Left lung (tissue), 10 donors: ENCODE measurements around the gene FAM110A. TPM values are rescaled to one million over a fixed set of nuclear protein-coding genes. Genes with fewer than 3 reads are reported as not detected.
A peak's percentile ranks its signal among the peaks of the same experiment; 100 is the strongest.
"Not testable (repeated sequence)": the region's sequence is repeated elsewhere in the genome, so short reads cannot be mapped to it uniquely, and the experiment has no call there.

Source experiments
- ATAC-seq: fragments of 200-7000 bp; cut with Tn5 transposase; one replicate; pipeline ENCODE4 v1.9.1; 2020; ENCODE audit warnings: moderate library complexity
- DNase-seq, 4 donors: peaks; one replicate each; pipeline ENCODE4 v3.0.0-alpha.2; 2013 to 2020
- H3K27ac ChIP-seq, 2 donors: fragments of 200-600 bp; sonication (generic) in 1 of 2; one replicate each; pipeline versions ENCODE4 v1.5.0 to v1.8.0; 2020 to 2021
- H3K27me3 ChIP-seq, 2 donors: fragments of 200-600 bp; sonication (generic) in 1 of 2; one replicate each; pipeline versions ENCODE4 v1.5.0 to v1.8.0; 2020 to 2021
- H3K36me3 ChIP-seq, 2 donors: fragments of 200-600 bp; sonication (generic) in 1 of 2; one replicate each; pipeline versions ENCODE4 v1.5.0 to v1.8.0; 2020 to 2021
- H3K4me1 ChIP-seq, 2 donors: fragments of 200-600 bp; one replicate each; pipeline ENCODE4 v1.8.0; 2021
- H3K4me3 ChIP-seq, 2 donors: fragments of 200-600 bp; sonication (generic) in 1 of 2; one replicate each; pipeline versions ENCODE4 v1.5.0 to v1.8.0; 2020 to 2021; ENCODE audit warnings: mild to moderate bottlenecking in 1 of 2
- H3K9me3 ChIP-seq, 2 donors: fragments of 200-600 bp; sonication (generic) in 1 of 2; one replicate each; pipeline versions ENCODE4 v1.5.0 to v1.8.0; 2020 to 2021
- intact Hi-C, 2 donors: fragments of 100-400 bp; cut with DNase I; formaldehyde crosslinking; loops; one replicate each; pipeline versions ENCODE4 v1.11.2 to v1.14.2; 2022
- polyA plus RNA-seq, 6 donors: library from polyadenylated mRNA; unstranded; fragments of 120-200 nt; gene quantifications; one replicate each; pipeline ENCODE4 v1.2.1, GENCODE V29; 2013; ENCODE audit not compliant: insufficient read length in 6 of 6
- total RNA-seq, 2 donors: library from RNA; stranded (reverse); fragmentation: NEBNext Ultra II Directional; extraction: Animal tissue kit (Norgen Biotek cat#: 25700); gene quantifications; one replicate each; pipeline ENCODE4 v1.2.1, GENCODE V29; 2021
- TF ChIP-seq, protein P1 (sequence below), 2 donors: fragments of 200-600 bp; sonication (generic) in 1 of 2; IDR thresholded peaks; one replicate each; pipeline versions ENCODE4 v1.5.0 to v1.8.0; 2021; ENCODE audit warnings: antibody characterized with exemption in 2 of 2
- donor health status: DM: no; HTN: yes; CAD: no.
- donor health status: DM: no; HTN: no; CAD: no.

Gene FAM110A
- total and polyA plus RNA-seq, 8 donors: 11.8 to 21.5 (median 13.4) TPM

- Histone ChIP-seq H3K4me1 (no peaks in the 10 kb centered on the region), H3K36me3 (no peaks in the 10 kb centered on the region), H3K9me3 (no peaks in the 10 kb centered on the region), H3K27me3 (no peaks in the 10 kb centered on the region), H3K27ac (no peak overlapping the region), H3K4me3 (no peak overlapping the region)
- ATAC-seq (no peak), DNase-seq (no peak)
- TF ChIP-seq, protein P1, sequence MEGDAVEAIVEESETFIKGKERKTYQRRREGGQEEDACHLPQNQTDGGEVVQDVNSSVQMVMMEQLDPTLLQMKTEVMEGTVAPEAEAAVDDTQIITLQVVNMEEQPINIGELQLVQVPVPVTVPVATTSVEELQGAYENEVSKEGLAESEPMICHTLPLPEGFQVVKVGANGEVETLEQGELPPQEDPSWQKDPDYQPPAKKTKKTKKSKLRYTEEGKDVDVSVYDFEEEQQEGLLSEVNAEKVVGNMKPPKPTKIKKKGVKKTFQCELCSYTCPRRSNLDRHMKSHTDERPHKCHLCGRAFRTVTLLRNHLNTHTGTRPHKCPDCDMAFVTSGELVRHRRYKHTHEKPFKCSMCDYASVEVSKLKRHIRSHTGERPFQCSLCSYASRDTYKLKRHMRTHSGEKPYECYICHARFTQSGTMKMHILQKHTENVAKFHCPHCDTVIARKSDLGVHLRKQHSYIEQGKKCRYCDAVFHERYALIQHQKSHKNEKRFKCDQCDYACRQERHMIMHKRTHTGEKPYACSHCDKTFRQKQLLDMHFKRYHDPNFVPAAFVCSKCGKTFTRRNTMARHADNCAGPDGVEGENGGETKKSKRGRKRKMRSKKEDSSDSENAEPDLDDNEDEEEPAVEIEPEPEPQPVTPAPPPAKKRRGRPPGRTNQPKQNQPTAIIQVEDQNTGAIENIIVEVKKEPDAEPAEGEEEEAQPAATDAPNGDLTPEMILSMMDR (IDR thresholded peaks at IDR 0.05): no peak
- intact Hi-C loops: no loop called here
These were observed 9.0 kb upstream of the FAM110A start for GRCh38 chr20:824490-824889.

GRCh38 chr20:824916-825315 is 8.6 kb upstream of the FAM110A start:
- intact Hi-C loops: no loop called here
- H3K27ac ChIP-seq: no peak overlapping the region
- DNase-seq (no peak), ATAC-seq (no peak)
- TF ChIP-seq, protein P1 (IDR thresholded peaks at IDR 0.05): no peak
- H3K4me3 ChIP-seq: no peak overlapping the region
- H3K9me3 ChIP-seq: no peaks in the 10 kb centered on the region
- H3K4me1 ChIP-seq: no peaks in the 10 kb centered on the region
- no peaks in the 10 kb centered on the region for H3K27me3 ChIP-seq
- no peaks in the 10 kb centered on the region for H3K36me3 ChIP-seq

- DNase-seq (no peak), ATAC-seq (peak; percentile 47)
- no peaks in the 10 kb centered on the region for H3K4me1 ChIP-seq
- TF ChIP-seq, protein P1 (IDR thresholded peaks at IDR 0.05): no peak
- no peaks in the 10 kb centered on the region for H3K27me3 ChIP-seq
- no peak overlapping the region for H3K27ac ChIP-seq
- H3K9me3 ChIP-seq: no peaks in the 10 kb centered on the region
- H3K36me3 ChIP-seq: no peaks in the 10 kb centered on the region
- intact Hi-C loops: no loop called here
- H3K4me3 ChIP-seq: no peak overlapping the region
These were observed 7.6 kb upstream of the FAM110A start for GRCh38 chr20:825710-826421.

GRCh38 chr20:826695-827323 is 6.7 kb upstream of the FAM110A start:
- H3K27me3 ChIP-seq: no peaks in the 10 kb centered on the region

GRCh38 chr20:827981-828380 is 5.5 kb upstream of the FAM110A start:
- H3K27me3 ChIP-seq, H3K4me3 ChIP-seq, ATAC-seq, H3K27ac ChIP-seq, H3K36me3 ChIP-seq, intact Hi-C loops, H3K9me3 ChIP-seq, DNase-seq, H3K4me1 ChIP-seq: not testable (repeated sequence)

More at GRCh38 chr20:826695-827323, 6.7 kb upstream of the FAM110A start:
- TF ChIP-seq, protein P1 (IDR thresholded peaks at IDR 0.05): no peak
- ATAC-seq (no peak), DNase-seq (no peak)
- intact Hi-C loops: no loop called here
- H3K9me3 ChIP-seq: no peaks in the 10 kb centered on the region
- no peaks in the 10 kb centered on the region for H3K36me3 ChIP-seq
- H3K27ac ChIP-seq: no peak overlapping the region
- H3K4me1 ChIP-seq: no peaks in the 10 kb centered on the region
- no peak overlapping the region for H3K4me3 ChIP-seq
